HCT116 (cell line): ENCODE results near the gene SMAD2. TPM values are rescaled to one million over a fixed set of nuclear protein-coding genes. Genes with fewer than 3 reads are reported as not detected.

Experiments
- ATAC-seq: fragments of 200-7000 bp; cut with Tn5 transposase; 2 replicates; pipeline ENCODE4 v1.9.1; 2020; ENCODE audit warnings: mild to moderate bottlenecking, moderate library complexity
- BruUV-seq: library from RNA; stranded (reverse); fragments of 400-500 nt; replicated peaks from 2 replicates; lab custom pipeline; 2021; lab: Mats Ljungman, UMichigan
- CTCF ChIA-PET: fragments of 300-600 bp; sonication (Branson Sonifier 250); formaldehyde crosslinking; loops from one replicate; lab custom pipeline; 2021; ENCODE audit warnings: antibody characterized with exemption; lab: Charles Lee
- POLR2A ChIA-PET: fragments of 300-600, 350-600 bp; sonication (Branson Sonifier 250); formaldehyde crosslinking; loops from one replicate; lab custom pipeline; 2021; ENCODE audit warnings: antibody characterized with exemption; lab: Charles Lee
- RAD21 ChIA-PET, 2 experiments: fragments of 300-600 bp; sonication (Branson Sonifier 250); formaldehyde crosslinking; loops; one replicate each; lab custom pipeline; 2023; ENCODE audit warnings: low total read pairs in 2 of 2; ENCODE audit not compliant: uncharacterized antibody in 2 of 2, unreplicated experiment in 2 of 2, low non-redundant PET in 1 of 2; lab: Charles Lee
- DNase-seq: peaks from one replicate; pipeline ENCODE4 v3.0.0-alpha.2; 2010; ENCODE audit warnings: low read depth, low spot score
- H2AFZ ChIP-seq: fragments of 200-600 bp; shearing (Covaris generic), sonication (generic); 2 replicates; pipeline ENCODE4 v1.6.1; 2017; ENCODE audit warnings: low read depth, mixed run types, mixed read lengths, antibody characterized with exemption, low read length; ENCODE audit not compliant: poor library complexity, severe bottlenecking
- H3K27ac ChIP-seq: 2 replicates; pipeline ENCODE4 v1.5.1; 2012; ENCODE audit warnings: low read depth, low read length
- H3K27me3 ChIP-seq: fragments of 200-600 bp; sonication (generic); 2 replicates; pipeline ENCODE4 v1.6.1; 2016; ENCODE audit warnings: mixed run types, low read length, mixed read lengths; ENCODE audit not compliant: insufficient read depth
- H3K36me3 ChIP-seq, 2 experiments: fragments of 200-500 bp in 1 of 2; fragments of 200-600 bp in 1 of 2; sonication (Bioruptor generic) in 1 of 2; sonication (generic) in 1 of 2; 2 replicates each; pipeline versions ENCODE4 v1.5.1 to v1.6.1; 2014 to 2016; ENCODE audit warnings: low read length in 2 of 2, inconsistent platforms in 1 of 2, mixed read lengths in 1 of 2, mixed run types in 1 of 2; ENCODE audit not compliant: insufficient read depth in 2 of 2, control insufficient read depth in 1 of 2
- H3K4me1 ChIP-seq, 2 experiments: fragments of 200-600 bp in 1 of 2; sonication (generic) in 1 of 2; 2 replicates each; pipeline versions ENCODE4 v1.5.1 to v1.6.1; 2012 to 2017; ENCODE audit warnings: low read length in 2 of 2, inconsistent platforms in 1 of 2, mild to moderate bottlenecking in 1 of 2, mixed read lengths in 1 of 2, mixed run types in 1 of 2, moderate library complexity in 1 of 2; ENCODE audit not compliant: insufficient read depth in 2 of 2, control insufficient read depth in 1 of 2
- H3K4me2 ChIP-seq: fragments of 200-600 bp; sonication (generic); 2 replicates; pipeline ENCODE4 v1.6.1; 2017; ENCODE audit warnings: mixed run types, low read length, mixed read lengths
- H3K4me3 ChIP-seq, 2 experiments: fragments of 200-600 bp in 1 of 2; sonication (generic) in 1 of 2; replicated peaks in 1 of 2; 2 replicates each; pipeline ENCODE4 v1.5.1; 2011 to 2016; ENCODE audit warnings: low read length in 2 of 2, control low read depth in 1 of 2, low read depth in 1 of 2, mild to moderate bottlenecking in 1 of 2, mixed read lengths in 1 of 2, mixed run types in 1 of 2
- H3K79me2 ChIP-seq: fragments of 200-600 bp; sonication (generic); 2 replicates; pipeline ENCODE4 v1.6.1; 2017; ENCODE audit warnings: mild to moderate bottlenecking, mixed run types, low read length, moderate library complexity, mixed read lengths; ENCODE audit not compliant: insufficient read depth
- H3K9ac ChIP-seq: fragments of 200-600 bp; sonication (generic); 2 replicates; pipeline ENCODE4 v1.6.1; 2016; ENCODE audit warnings: low read length, mixed read lengths
- H3K9me2 ChIP-seq: fragments of 200-600 bp; sonication (generic), shearing (Covaris generic); 2 replicates; pipeline ENCODE4 v1.6.1; 2017; ENCODE audit warnings: mixed run types, mild to moderate bottlenecking, moderate library complexity; ENCODE audit not compliant: insufficient read depth
- H3K9me3 ChIP-seq, 2 experiments: fragments of 200-500 bp in 1 of 2; fragments of 200-600 bp in 1 of 2; sonication (Bioruptor generic) in 1 of 2; sonication (generic) in 1 of 2; 2 replicates each; pipeline ENCODE4 v1.6.1; 2014 to 2017; ENCODE audit warnings: low read length in 2 of 2, mixed read lengths in 2 of 2, inconsistent platforms in 1 of 2, low read depth in 1 of 2, mild to moderate bottlenecking in 1 of 2, mixed run types in 1 of 2, moderate library complexity in 1 of 2; ENCODE audit not compliant: control insufficient read depth in 1 of 2, insufficient read depth in 1 of 2
- H4K20me1 ChIP-seq: fragments of 200-600 bp; sonication (generic), shearing (Covaris generic); 2 replicates; pipeline ENCODE4 v1.6.1; 2017; ENCODE audit warnings: mixed run types, mild to moderate bottlenecking, moderate library complexity; ENCODE audit not compliant: insufficient read depth
- CEBPB ChIP-seq: IDR thresholded peaks from 2 replicates; pipeline ENCODE4 v1.6.1; 2012; ENCODE audit warnings: low read depth
- EGR1 ChIP-seq: IDR thresholded peaks from 2 replicates; pipeline ENCODE4 v1.6.1; 2012; ENCODE audit warnings: low read depth
- EZH2 ChIP-seq: fragments of 200-600 bp; sonication (generic); IDR thresholded peaks from 2 replicates; pipeline ENCODE4 v1.6.1; 2017; ENCODE audit warnings: antibody characterized with exemption, mixed run types
- FOSL1 ChIP-seq: IDR thresholded peaks from 2 replicates; pipeline ENCODE4 v1.6.1; 2012; ENCODE audit warnings: low read depth
- SP1 ChIP-seq: IDR thresholded peaks from 2 replicates; pipeline ENCODE4 v1.6.1; 2012; ENCODE audit warnings: low read depth
- TCF7L2 ChIP-seq: IDR thresholded peaks from 2 replicates; pipeline ENCODE4 v1.7.0; 2011; ENCODE audit warnings: borderline replicate concordance, inconsistent platforms; ENCODE audit not compliant: insufficient read depth, insufficient read length; ENCODE audit errors: extremely low read depth
- YY1 ChIP-seq: IDR thresholded peaks from 2 replicates; pipeline ENCODE4 v1.6.1; 2011; ENCODE audit warnings: low read length, low read depth, moderate library complexity, mild to moderate bottlenecking; ENCODE audit not compliant: insufficient replicate concordance; ENCODE audit errors: extremely low read depth
- ZFX ChIP-seq: fragments of 450-650 bp; IDR thresholded peaks from 2 replicates; pipeline ENCODE4 v1.6.1; 2017
- ZNF274 ChIP-seq: fragments of 200-500 bp; sonication (Bioruptor generic); IDR thresholded peaks from 2 replicates; pipeline ENCODE4 v1.6.1; 2014; ENCODE audit warnings: mild to moderate bottlenecking, low read depth, low read length, inconsistent platforms
- intact Hi-C: fragments of 100-400 bp; cut with micrococcal nuclease; formaldehyde crosslinking; loops from 2 replicates; pipeline ENCODE4 v1.10.0; 2022
- total RNA-seq: library from RNA; stranded (reverse); gene quantifications from one replicate; pipeline ENCODE4 v1.2.1, GENCODE V29; 2021; ENCODE audit not compliant: unreplicated experiment
- TF ChIP-seq, protein P1 (sequence below): IDR thresholded peaks from 2 replicates; pipeline ENCODE4 v1.6.1; 2012; ENCODE audit warnings: low read depth
- TF ChIP-seq, protein P2 (sequence below): IDR thresholded peaks from 2 replicates; pipeline ENCODE4 v1.6.1; 2012

The SMAD2 gene
- total RNA-seq, 1 experiment from 2014 or later: 130 TPM

DNA sequence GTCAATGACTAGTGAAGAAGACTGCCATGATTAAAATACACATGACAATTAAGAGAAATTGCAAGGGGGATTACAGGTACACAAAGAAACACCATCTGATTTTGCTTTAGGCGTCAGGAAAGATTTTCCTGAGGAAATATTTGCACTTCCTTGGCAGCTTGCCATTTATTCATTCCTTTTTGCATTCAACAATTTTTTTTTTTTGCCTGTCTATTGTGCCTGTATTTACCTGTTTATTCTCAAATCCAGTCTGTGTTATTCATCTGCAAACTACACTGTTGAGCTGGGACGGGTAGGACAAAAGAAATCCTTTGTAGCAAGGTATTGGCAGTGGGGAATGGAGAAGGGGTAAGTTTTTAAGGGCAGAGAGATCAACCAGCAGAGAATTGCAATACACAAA is 31.8 kb downstream of the SMAD2 start:
- intact Hi-C loops: no loop called here
- no peak overlapping the region for H3K4me3 ChIP-seq
- ATAC-seq: no peak
- CTCF ChIA-PET: interaction anchor here (0.9 kb wide), 1 partner anchor 14 kb away, joined by 3 read pairs; no protein-coding TSS in a partner anchor
- BruUV-seq: no TSS peak
- TF ChIP-seq, protein P1, sequence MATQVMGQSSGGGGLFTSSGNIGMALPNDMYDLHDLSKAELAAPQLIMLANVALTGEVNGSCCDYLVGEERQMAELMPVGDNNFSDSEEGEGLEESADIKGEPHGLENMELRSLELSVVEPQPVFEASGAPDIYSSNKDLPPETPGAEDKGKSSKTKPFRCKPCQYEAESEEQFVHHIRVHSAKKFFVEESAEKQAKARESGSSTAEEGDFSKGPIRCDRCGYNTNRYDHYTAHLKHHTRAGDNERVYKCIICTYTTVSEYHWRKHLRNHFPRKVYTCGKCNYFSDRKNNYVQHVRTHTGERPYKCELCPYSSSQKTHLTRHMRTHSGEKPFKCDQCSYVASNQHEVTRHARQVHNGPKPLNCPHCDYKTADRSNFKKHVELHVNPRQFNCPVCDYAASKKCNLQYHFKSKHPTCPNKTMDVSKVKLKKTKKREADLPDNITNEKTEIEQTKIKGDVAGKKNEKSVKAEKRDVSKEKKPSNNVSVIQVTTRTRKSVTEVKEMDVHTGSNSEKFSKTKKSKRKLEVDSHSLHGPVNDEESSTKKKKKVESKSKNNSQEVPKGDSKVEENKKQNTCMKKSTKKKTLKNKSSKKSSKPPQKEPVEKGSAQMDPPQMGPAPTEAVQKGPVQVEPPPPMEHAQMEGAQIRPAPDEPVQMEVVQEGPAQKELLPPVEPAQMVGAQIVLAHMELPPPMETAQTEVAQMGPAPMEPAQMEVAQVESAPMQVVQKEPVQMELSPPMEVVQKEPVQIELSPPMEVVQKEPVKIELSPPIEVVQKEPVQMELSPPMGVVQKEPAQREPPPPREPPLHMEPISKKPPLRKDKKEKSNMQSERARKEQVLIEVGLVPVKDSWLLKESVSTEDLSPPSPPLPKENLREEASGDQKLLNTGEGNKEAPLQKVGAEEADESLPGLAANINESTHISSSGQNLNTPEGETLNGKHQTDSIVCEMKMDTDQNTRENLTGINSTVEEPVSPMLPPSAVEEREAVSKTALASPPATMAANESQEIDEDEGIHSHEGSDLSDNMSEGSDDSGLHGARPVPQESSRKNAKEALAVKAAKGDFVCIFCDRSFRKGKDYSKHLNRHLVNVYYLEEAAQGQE: no peak
- no peak for TF ChIP-seq EZH2
- TF ChIP-seq, protein P2, sequence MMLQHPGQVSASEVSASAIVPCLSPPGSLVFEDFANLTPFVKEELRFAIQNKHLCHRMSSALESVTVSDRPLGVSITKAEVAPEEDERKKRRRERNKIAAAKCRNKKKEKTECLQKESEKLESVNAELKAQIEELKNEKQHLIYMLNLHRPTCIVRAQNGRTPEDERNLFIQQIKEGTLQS: no peak
- TF ChIP-seq, all 23 proteins: peak for 0
- POLR2A ChIA-PET: no interaction called here
- no peak overlapping the region for H3K9ac ChIP-seq
- H3K36me3 ChIP-seq: no peaks in the 10 kb centered on the region
- H3K9me3 ChIP-seq: no peaks in the 10 kb centered on the region
- no peak overlapping the region for H2AFZ ChIP-seq
- no peaks in the 10 kb centered on the region for H3K27me3 ChIP-seq
- H3K27ac ChIP-seq: no peak overlapping the region
- H3K4me1 ChIP-seq: peaks cover 21 to 34% of the 10 kb centered on the region in 2 experiments
- no peaks in the 10 kb centered on the region for H3K9me2 ChIP-seq
- no peak overlapping the region; the same call in 1 of the 2 replicates for H3K4me2 ChIP-seq
- RAD21 ChIA-PET: no interaction called here
- peaks cover 10% of the 10 kb centered on the region; the same call in 1 of the 2 replicates for H4K20me1 ChIP-seq
- no peak for DNase-seq
- peaks cover 100% of the 10 kb centered on the region for H3K79me2 ChIP-seq

DNA sequence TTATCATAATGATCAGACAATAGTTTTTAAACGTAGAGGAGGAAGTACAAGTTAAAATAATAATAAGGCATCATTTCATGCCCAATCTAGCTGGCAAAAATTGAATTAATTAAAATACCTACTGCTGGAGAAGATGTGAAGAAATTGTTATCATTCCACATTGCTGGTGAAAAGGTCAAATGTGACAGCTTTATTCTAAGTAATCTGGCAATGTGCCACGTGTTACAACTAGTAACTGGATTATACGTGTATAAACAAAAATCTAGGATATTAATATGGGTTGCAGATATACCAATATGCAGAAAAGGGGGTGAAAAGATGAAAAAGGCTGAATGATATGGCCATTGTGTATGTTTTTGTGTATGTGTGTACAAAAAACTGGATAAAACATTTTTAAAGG is 32.4 kb downstream of the SMAD2 start:
- peaks cover 10% of the 10 kb centered on the region; the same call in 1 of the 2 replicates for H4K20me1 ChIP-seq
- H3K36me3 ChIP-seq: no peaks in the 10 kb centered on the region
- no peaks in the 10 kb centered on the region for H3K9me3 ChIP-seq
- intact Hi-C loops: no loop called here
- ChIA-PET CTCF (no interaction called here), POLR2A (no interaction called here), RAD21 (no interaction called here)
- H3K9me2 ChIP-seq: no peaks in the 10 kb centered on the region
- no peak overlapping the region for H2AFZ ChIP-seq
- DNase-seq: no peak
- H3K9ac ChIP-seq: no peak overlapping the region
- ATAC-seq: no peak
- H3K79me2 ChIP-seq: peaks cover 100% of the 10 kb centered on the region
- H3K27me3 ChIP-seq: no peaks in the 10 kb centered on the region
- peaks cover 25 to 40% of the 10 kb centered on the region in 2 experiments for H3K4me1 ChIP-seq
- TF ChIP-seq YY1: no peak
- TF ChIP-seq EGR1: no peak
- TF ChIP-seq, protein P2: no peak
- TF ChIP-seq SP1: no peak
- no peak for TF ChIP-seq ZFX
- no peak for TF ChIP-seq ZNF274
- no peak for TF ChIP-seq CEBPB
- TF ChIP-seq TCF7L2: no peak
- no peak for TF ChIP-seq FOSL1
- H3K27ac ChIP-seq: no peak overlapping the region
- no peak overlapping the region for H3K4me3 ChIP-seq
- no peak overlapping the region; the same call in 1 of the 2 replicates for H3K4me2 ChIP-seq
- no TSS peak for BruUV-seq
